ENCODE measurements around the gene LRP1B.

DNA sequence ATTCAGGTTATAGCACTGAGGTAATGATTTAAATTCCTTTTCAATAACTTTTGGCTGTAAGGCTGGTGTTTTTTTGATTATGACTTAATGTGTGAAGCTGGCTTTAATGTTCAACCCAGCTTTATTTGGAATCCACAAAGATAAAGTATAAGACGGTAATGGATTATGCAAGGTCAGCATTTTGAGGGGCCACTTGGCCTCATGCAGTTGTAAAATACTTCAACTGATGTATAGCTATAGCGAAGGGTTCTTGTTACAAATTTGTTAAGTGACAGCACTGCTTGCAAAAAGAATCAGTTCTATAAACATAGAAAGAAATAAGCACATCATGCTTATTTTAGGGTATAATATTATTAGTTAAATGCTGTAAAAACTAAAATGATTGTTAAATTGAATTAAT, 36.6 kb downstream of the LRP1B start:
- TF ChIP-seq TAF1 (IDR thresholded peaks at IDR 0.05; ENCODE audit: borderline replicate concordance, low read depth, low read length) (no peak), ELF1 (IDR thresholded peaks at IDR 0.05) (no peak), SIN3A (IDR thresholded peaks at IDR 0.05; ENCODE audit: borderline replicate concordance, low read depth, low read length) (no peak), GABPA (IDR thresholded peaks at IDR 0.05; ENCODE audit: low read depth) (no peak), RAD21 (IDR thresholded peaks at IDR 0.05; ENCODE audit: low read length) (no peak), MXI1 (IDR thresholded peaks at IDR 0.05; ENCODE audit: low read depth, low read length) (no peak), MEF2A (IDR thresholded peaks at IDR 0.05; ENCODE audit: borderline replicate concordance, low read depth) (no peak)
- TF ChIP-seq, protein P1, sequence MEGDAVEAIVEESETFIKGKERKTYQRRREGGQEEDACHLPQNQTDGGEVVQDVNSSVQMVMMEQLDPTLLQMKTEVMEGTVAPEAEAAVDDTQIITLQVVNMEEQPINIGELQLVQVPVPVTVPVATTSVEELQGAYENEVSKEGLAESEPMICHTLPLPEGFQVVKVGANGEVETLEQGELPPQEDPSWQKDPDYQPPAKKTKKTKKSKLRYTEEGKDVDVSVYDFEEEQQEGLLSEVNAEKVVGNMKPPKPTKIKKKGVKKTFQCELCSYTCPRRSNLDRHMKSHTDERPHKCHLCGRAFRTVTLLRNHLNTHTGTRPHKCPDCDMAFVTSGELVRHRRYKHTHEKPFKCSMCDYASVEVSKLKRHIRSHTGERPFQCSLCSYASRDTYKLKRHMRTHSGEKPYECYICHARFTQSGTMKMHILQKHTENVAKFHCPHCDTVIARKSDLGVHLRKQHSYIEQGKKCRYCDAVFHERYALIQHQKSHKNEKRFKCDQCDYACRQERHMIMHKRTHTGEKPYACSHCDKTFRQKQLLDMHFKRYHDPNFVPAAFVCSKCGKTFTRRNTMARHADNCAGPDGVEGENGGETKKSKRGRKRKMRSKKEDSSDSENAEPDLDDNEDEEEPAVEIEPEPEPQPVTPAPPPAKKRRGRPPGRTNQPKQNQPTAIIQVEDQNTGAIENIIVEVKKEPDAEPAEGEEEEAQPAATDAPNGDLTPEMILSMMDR (IDR thresholded peaks at IDR 0.05), result no peak
- TF ChIP-seq, protein P2, sequence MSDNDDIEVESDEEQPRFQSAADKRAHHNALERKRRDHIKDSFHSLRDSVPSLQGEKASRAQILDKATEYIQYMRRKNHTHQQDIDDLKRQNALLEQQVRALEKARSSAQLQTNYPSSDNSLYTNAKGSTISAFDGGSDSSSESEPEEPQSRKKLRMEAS (IDR thresholded peaks at IDR 0.05; ENCODE audit: low read depth), result no peak
- TF ChIP-seq, protein P3, sequence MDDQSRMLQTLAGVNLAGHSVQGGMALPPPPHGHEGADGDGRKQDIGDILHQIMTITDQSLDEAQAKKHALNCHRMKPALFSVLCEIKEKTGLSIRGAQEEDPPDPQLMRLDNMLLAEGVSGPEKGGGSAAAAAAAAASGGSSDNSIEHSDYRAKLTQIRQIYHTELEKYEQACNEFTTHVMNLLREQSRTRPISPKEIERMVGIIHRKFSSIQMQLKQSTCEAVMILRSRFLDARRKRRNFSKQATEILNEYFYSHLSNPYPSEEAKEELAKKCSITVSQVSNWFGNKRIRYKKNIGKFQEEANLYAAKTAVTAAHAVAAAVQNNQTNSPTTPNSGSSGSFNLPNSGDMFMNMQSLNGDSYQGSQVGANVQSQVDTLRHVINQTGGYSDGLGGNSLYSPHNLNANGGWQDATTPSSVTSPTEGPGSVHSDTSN (IDR thresholded peaks at IDR 0.05), result no peak
